DND-41 (cell line): ENCODE data around the gene GRB7.

ENCODE experiments used
- EZH2 ChIP-seq: IDR thresholded peaks from 3 replicates; pipeline ENCODE4 v1.6.1; 2012; ENCODE audit warnings: borderline replicate concordance, low read depth, mild to moderate bottlenecking, moderate library complexity, low read length, inconsistent platforms; ENCODE audit not compliant: severe bottlenecking
- TF ChIP-seq, protein P1 (sequence below): IDR thresholded peaks from 2 replicates; pipeline ENCODE4 v1.5.1; 2012; ENCODE audit warnings: borderline replicate concordance, low read length, moderate library complexity, mild to moderate bottlenecking; ENCODE audit not compliant: poor library complexity, severe bottlenecking; ENCODE audit errors: extremely low read depth

DNA sequence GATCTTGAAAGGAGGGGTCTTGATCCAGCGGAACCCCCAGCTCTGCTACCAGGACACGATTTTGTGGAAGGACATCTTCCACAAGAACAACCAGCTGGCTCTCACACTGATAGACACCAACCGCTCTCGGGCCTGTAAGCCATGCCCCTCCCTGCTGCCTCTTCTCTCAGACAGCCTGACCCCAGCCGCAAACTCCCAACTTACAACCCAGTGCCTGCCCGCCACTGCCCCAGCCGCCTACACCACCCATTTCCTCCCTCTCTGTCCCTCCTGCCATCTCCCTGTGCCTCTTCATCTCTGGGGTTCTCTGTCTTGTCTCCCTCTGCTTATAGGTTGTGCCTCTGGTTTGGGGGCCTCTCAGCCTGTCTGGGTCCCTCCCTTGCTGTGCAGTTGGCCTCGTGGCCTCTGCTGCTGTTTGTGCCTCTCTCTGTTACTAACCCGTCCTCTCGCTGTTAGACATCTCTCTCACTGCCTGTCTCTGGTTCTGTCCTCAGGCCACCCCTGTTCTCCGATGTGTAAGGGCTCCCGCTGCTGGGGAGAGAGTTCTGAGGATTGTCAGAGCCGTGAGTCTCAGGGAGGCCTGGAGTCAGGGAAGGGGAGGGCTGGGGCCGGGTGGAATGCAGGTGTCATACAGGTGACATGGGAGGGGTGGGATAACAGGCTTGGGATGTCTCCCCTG is 28.3 kb upstream of the GRB7 start:
- TF ChIP-seq, protein P1, sequence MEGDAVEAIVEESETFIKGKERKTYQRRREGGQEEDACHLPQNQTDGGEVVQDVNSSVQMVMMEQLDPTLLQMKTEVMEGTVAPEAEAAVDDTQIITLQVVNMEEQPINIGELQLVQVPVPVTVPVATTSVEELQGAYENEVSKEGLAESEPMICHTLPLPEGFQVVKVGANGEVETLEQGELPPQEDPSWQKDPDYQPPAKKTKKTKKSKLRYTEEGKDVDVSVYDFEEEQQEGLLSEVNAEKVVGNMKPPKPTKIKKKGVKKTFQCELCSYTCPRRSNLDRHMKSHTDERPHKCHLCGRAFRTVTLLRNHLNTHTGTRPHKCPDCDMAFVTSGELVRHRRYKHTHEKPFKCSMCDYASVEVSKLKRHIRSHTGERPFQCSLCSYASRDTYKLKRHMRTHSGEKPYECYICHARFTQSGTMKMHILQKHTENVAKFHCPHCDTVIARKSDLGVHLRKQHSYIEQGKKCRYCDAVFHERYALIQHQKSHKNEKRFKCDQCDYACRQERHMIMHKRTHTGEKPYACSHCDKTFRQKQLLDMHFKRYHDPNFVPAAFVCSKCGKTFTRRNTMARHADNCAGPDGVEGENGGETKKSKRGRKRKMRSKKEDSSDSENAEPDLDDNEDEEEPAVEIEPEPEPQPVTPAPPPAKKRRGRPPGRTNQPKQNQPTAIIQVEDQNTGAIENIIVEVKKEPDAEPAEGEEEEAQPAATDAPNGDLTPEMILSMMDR: no peak
- TF ChIP-seq EZH2: no peak
